H7 (cell line): ENCODE measurements around the gene MMP19. TPM values are rescaled to one million over a fixed set of nuclear protein-coding genes. Genes with fewer than 3 reads are reported as not detected.

Experiments
- DNase-seq: peaks from one replicate; pipeline ENCODE4 v3.0.0; 2012
- H3K27me3 ChIP-seq: 2 replicates; pipeline ENCODE4 v1.6.0; 2011; ENCODE audit warnings: mild to moderate bottlenecking, low read length; ENCODE audit not compliant: control insufficient read depth, insufficient read depth
- H3K36me3 ChIP-seq: replicated peaks from 2 replicates; pipeline ENCODE4 v1.5.1; 2011; ENCODE audit warnings: low read length; ENCODE audit not compliant: control insufficient read depth, insufficient read depth
- H3K4me3 ChIP-seq: 2 replicates; pipeline ENCODE4 v1.5.1; 2011; ENCODE audit warnings: low read depth, mild to moderate bottlenecking, control low read depth, low read length, moderate library complexity; ENCODE audit not compliant: insufficient read depth
- total RNA-seq: library from RNA; depleted of rRNA; stranded (reverse); fragments of >200 nt; shearing (Covaris generic); gene quantifications from 2 replicates; pipeline ENCODE4 v1.2.3, GENCODE V29; 2014

Gene MMP19
- total RNA-seq, 1 experiment from 2014 or later: 1.1 TPM

DNA sequence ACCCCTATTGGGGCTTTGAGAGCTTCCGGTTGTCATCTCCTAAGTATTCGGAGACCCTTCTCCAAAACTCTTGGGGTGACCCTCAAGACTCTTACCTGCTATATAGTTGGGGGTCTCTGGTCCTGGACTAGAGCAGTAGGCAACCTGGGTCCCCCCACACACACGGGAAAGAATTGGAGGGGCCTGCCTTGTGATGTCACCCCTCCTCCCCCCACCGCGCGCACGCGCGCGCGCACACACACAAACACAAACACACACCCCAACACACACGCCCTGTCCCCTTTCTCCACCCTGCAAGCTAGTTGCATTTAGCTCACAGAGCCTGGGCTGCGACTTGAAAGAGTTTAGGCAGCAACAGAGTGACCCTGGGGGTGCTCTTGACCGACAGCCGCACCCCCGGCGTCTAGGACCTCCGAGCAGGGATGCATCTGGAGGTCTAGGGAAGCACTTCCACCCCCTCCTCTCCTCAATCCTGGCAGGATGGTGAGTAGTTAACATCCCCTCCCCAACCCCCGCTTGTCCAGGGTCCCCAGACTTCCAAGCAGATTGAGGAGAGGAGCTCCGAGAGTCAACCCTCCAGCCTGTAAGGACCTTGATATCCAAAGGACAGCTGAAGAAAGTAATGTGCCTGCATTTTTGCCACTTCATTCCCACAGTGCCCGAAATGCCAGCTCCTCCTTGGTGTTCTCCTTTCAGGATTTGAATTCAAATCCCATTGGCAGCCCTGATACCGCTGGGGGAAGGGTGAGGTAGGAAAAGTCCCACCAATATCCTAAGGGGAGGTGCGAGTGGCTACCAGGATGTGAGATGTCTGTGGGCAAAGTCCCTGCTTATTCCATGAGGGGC is 11.9 kb downstream of the MMP19 start:
- peak; percentile 89 for DNase-seq
- Histone ChIP-seq H3K36me3 (no peaks in the 10 kb centered on the region; the same call in none of the 2 replicates), H3K27me3 (no peaks in the 10 kb centered on the region), H3K4me3 (peak overlapping the region; percentile 96)

DNA sequence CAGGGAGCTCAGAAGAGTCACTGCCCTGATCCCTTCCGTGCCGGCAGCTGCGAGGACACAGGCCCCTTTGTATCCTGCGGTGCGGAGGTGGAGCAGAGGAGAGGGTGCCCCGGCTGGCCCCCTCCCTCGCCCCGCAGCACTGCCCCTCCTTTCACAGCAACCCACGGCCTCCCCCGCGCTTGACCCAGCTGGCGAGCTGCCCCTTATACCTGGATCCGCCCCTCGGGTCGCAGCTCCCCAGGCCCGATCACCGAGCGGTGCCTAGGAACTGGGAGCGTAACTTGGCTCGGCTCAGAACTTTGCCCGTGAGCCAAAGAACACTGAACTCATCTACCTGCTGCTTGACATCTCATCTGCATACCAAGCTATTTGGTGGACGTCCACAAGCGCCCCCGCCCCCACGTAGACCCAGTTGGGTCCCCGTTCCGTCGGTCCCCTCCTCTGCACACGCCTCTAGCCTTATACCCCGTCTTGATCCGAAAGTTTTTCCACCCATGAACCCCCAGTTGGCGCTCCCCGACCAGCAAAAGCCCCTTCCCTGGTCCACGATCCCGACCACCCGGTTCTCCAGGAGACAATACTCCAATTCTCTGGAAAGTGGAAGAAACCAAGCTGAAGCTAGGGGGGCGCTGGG is 12.7 kb downstream of the MMP19 start:
- Histone ChIP-seq H3K36me3 (no peaks in the 10 kb centered on the region; the same call in none of the 2 replicates), H3K27me3 (no peaks in the 10 kb centered on the region), H3K4me3 (peak overlapping the region; percentile 96)
- peak; percentile 82 for DNase-seq

DNA sequence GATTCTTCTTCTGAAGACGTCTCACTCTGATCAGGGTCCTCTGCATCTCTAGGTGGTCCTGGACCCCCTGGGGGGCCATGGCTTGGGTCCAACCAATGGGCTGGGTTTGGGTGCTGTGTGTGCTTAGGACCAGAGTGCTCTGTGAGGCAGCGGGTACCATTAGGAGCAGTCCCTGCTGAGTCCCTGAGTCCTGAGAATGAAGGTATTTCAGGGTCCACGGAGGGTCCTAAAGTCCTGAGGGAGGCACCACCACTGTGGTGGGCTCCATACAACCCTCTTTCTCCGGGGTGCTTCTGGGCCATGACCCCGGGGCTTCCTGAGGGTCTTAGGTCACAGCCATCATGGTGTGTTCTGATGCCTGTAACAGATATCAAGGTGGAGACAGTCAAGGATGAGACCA is 14.4 kb downstream of the MMP19 start:
- DNase-seq: no peak
- Histone ChIP-seq H3K36me3 (no peaks in the 10 kb centered on the region; the same call in none of the 2 replicates), H3K27me3 (no peaks in the 10 kb centered on the region), H3K4me3 (peak overlapping the region; percentile 96; the same call in 1 of the 2 replicates)

DNA sequence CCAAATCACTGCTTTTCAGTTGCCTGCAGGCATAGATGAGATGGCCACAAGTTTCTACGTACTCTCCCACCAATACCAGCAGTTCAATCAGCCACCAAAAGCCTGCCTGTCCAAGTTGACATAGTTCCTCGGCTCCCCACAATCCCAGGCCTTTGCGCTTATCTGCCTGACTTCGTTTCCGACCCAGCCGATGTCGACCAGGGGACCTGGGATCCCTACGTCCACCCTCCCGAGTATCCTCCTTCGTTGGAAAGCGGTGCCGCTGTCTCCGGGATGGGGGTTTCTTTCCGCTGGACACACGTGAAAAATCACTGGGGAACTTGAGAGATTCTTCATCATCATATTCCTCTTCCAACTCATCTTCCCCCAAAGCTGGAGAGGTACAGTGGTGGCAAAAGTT is 14.9 kb downstream of the MMP19 start:
- H3K4me3 ChIP-seq: no peak overlapping the region
- no peaks in the 10 kb centered on the region for H3K27me3 ChIP-seq
- no peak for DNase-seq
- H3K36me3 ChIP-seq: peaks cover 5% of the 10 kb centered on the region

DNA sequence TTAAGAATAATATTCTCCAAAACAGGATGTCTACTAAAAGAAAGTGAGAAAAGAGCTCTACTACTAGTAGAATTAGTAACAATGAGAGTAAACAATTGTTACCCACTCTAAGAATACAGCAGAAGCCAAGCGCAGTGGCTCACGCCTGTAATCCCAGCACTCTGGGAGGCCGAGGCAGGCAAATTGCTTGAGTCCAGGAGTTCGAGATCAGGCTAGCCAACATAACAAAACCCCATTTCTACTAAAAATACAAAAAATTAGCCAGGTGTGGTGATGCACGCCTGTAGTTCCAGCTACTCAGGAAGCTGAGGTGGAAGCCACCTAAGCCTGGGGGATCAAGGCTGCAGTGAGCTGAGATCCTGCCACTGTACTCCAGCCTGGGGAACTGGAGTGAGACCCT is 18.0 kb downstream of the MMP19 start:
- no peak for DNase-seq
- Histone ChIP-seq H3K4me3 (no peak overlapping the region), H3K27me3 (no peaks in the 10 kb centered on the region), H3K36me3 (peaks cover 27% of the 10 kb centered on the region)

DNA sequence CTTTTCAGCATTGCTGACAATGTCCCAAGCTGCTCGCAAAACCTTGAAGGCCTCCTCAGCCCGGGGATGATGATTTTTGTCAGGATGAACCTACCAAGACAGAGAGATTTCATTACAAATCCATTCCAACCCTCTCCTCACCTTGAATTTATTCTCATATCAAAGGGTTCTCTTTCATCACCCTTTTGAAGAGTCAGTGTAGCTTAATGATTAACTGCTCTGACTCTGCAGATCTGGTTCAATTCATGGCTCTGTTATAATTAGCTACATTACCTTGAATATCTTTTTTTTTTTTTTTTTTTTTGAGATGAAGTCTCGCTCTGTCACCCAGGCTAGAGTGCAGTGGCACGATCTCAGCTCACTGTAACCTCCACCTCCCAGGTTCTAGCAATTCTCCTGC is 19.3 kb downstream of the MMP19 start:
- no peak for DNase-seq
- Histone ChIP-seq H3K36me3 (peaks cover 32% of the 10 kb centered on the region), H3K27me3 (no peaks in the 10 kb centered on the region), H3K4me3 (no peak overlapping the region)

DNA sequence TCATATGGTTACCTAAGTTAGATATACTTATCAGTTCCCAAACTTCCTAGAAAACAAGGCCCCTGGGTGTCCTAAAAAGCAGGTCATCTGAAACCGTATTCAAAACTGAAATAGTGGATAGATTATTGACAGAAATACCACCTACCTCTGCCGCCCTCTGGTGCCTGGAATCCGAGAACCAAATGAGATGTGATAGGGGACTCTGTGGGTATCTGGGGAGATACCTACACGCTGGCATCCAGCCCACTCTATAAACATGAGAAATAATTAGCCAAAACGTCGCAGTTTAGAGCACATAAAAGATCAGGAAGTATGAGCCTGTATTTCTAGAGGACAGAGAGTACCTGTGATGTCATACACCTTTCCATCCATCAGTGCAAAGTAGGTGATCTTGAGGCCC is 20.5 kb downstream of the MMP19 start:
- peak; percentile 70 for DNase-seq
- Histone ChIP-seq H3K27me3 (no peaks in the 10 kb centered on the region), H3K4me3 (no peak overlapping the region), H3K36me3 (peaks cover 32% of the 10 kb centered on the region)

DNA sequence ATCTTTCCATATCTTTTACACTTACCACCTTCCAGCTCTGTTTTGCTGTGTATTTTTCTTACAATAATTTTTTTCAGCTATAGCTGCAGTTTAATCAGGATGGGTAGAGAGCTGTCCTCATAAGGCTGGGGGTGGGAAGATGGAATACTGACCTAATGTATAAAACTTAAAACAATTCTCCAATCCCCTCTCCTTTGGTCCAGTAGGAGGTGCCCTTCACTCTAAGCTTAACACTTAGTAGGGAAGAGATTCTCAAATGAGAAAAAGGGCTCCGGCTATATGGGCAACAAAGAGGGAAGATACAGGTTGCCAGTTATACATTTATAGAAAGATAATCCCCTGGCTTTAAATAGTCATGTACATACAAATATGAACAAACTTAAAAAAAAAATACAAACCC is 22.1 kb downstream of the MMP19 start:
- Histone ChIP-seq H3K36me3 (peaks cover 34% of the 10 kb centered on the region), H3K27me3 (no peaks in the 10 kb centered on the region), H3K4me3 (no peak overlapping the region)
- no peak for DNase-seq

DNA sequence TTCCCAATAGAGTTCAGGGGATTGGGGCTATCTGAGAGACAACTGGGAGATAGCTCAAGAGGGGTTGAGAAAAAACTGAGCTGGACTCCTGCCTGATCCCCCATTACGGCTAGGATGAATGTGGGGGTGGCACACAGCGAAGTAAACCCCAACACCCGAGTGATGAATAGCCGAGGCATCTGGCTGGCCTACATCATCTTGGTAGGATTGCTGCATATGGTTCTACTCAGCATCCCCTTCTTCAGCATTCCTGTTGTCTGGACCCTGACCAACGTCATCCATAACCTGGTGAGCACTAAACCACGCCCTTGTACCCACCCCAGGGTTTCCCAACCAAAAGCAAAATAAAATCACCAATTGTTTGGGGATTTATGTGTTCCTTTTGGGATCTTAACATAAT is 23.9 kb downstream of the MMP19 start:
- Histone ChIP-seq H3K36me3 (peaks cover 35% of the 10 kb centered on the region), H3K4me3 (no peak overlapping the region; the same call in 1 of the 2 replicates), H3K27me3 (no peaks in the 10 kb centered on the region)
- DNase-seq: no peak

DNA sequence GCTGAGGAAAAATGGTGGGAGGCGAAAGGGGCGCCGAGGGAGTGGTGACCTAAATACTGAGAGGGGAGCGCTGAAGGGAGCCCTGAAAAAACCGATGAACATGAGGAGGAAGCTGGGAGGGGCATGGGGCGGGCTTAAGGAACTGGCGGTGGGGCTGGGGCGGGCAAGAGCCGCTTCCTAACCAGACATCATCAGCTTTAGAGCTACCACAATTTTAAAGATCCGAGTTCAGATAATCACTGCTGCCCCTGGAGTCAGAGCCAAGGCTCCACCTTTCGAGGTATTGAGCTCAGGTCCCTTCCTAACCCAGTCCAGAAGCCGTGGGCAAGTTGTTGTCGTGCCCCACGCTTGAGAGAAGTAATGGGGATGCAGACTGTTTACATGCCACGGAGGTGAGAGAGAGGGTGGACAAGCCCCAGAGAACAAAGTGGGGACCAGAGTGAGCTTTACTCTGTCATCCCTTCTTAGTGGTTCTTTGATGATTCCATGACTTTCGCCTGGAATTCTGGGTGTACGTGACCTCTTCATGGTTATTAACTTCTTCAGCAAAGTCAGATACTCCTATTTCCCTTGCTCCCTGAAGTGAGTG is 24.5 kb downstream of the MMP19 start:
- DNase-seq: no peak
- peak overlapping the region; percentile 71 for H3K4me3 ChIP-seq
- peaks cover 34% of the 10 kb centered on the region for H3K36me3 ChIP-seq
- no peaks in the 10 kb centered on the region for H3K27me3 ChIP-seq

DNA sequence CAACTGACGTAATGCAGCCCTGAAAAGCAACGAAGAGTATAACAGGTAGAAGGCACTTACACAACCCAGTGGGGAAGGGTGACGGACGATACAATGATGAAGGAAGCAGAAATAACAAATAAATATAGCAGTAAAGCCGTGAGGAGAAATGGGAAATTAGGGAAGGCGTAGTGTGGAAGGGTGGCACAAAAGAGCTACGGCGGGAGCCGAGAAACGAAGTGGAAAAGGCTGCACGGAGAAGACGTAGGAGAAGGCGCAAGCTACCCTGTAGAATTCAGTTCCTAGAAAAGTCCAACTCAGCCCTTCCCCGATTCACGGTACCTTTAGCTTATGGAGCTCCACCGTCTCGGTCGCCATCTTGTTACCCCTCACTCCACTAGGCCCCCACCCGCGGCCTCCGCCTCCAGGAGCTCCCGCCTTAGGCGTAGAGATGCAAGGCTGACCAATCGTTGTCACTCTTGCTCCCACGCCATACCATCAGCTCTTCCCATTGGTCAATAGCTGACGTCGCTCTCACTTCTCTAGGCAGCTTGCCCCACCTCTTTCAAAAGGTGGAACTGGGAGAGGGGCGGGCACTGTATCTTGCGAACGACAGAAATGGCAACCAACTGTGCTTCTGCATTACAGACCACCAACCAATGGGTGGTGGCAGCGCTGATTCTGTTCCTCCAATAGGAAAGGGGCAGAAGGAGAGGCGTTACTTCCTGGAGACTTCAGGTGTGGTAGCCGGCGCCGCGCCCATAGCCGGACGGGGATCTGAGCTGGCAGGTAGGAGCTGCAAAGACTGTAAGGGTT is 25.2 kb downstream of the MMP19 start, which contains the start of the genes ORMDL2 and SARNP:
ORMDL2 (plus strand) TSS at position 697 of the 795 bp plus-strand sequence. CDS start 959 bp downstream, outside the sequence.
SARNP (minus strand) TSS at position 380 of the 795 bp plus-strand sequence; CDS start at position 357, 23 bp downstream.
- Histone ChIP-seq H3K4me3 (peak within 1 kb of the TSS; percentile 88), H3K36me3 (peaks cover 27% of the 10 kb centered on the region), H3K27me3 (no peaks in the 10 kb centered on the region)
- DNase-seq: peak; percentile 95

DNA sequence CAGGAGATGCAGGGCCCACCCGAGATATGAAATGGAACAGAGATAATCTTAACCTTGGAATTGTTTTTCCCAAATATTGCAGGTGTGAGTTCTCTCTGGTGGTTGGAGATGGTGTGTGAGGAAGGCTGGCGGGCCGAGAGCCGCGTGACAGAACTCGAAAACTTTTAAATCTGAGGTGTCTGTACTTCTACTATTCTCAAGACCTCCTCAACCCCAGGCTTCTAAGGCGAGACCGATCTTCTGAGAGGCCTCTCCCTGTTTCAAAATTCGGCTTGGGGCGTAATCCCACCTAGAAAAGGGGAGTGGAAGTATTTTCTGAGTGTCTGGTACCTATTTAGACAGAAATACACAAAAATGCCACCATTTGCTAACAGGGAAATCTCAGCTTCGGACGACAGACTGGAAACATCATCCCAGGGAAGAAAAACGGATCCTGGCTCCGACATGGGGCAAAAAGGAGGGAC is 25.8 kb downstream of the MMP19 start:
- no peak for DNase-seq
- no peaks in the 10 kb centered on the region for H3K27me3 ChIP-seq
- H3K36me3 ChIP-seq: peaks cover 22% of the 10 kb centered on the region
- peak overlapping the region; percentile 88 for H3K4me3 ChIP-seq

DNA sequence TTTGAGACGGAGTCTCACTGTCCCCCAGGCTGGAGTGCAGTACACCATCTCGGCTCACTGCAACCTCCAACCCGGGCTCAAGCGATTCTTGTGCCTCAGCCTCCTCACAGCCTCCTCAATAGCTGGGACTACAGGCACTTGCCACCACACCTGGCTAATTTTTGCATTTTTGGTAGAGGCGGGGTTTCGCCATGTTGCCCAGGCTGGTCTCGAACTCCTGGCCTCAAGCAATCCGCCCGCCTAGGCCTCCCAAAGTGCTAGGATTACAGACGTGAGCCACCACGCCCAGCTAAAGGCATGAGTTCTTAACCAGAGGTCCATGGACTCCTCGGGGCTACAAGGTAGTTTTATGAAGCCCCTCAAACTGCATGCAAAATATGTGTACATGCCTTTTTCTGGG is 27.3 kb downstream of the MMP19 start:
- peaks cover 15% of the 10 kb centered on the region for H3K36me3 ChIP-seq
- H3K27me3 ChIP-seq: no peaks in the 10 kb centered on the region
- H3K4me3 ChIP-seq: no peak overlapping the region
- DNase-seq: no peak

DNA sequence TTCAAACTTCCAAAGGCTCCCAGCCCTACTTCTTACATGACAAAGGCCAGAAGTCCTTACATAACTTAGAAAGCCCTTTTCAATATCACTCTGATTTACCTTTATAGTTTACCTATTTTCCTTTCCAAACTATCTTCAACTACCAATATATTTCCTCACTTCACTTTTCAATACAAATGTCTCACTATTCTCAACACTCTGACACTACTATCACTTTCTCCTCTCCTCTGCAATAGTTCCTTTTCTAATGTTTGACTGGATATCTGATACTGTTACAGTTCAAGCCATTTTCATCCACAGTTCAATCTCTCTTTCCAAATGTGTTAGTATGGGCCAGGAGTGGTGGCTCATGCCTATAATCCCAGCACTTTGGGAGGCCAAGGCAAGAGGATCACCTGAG is 28.5 kb downstream of the MMP19 start:
- Histone ChIP-seq H3K4me3 (no peak overlapping the region), H3K27me3 (no peaks in the 10 kb centered on the region), H3K36me3 (peaks cover 4% of the 10 kb centered on the region)
- DNase-seq: no peak
